Smooth muscle cell (in vitro differentiated cells): ENCODE data around the gene TMC7. TPM values are rescaled to one million over a fixed set of nuclear protein-coding genes. Genes with fewer than 3 reads are reported as not detected.

ENCODE experiments used
- DNase-seq: peaks from one replicate; lab custom pipeline; 2025; ENCODE audit not compliant: unreplicated experiment; lab: John Stamatoyannopoulos, UW
- H2AFZ ChIP-seq: fragments of 200-600 bp; sonication (generic); 2 replicates; pipeline ENCODE4 v1.6.0; 2016; ENCODE audit warnings: antibody characterized with exemption, low read depth, mild to moderate bottlenecking
- H3F3A ChIP-seq: fragments of 200-600 bp; sonication (generic); 2 replicates; pipeline ENCODE4 v1.6.0; 2017; ENCODE audit warnings: antibody characterized with exemption, low read depth
- H3K27ac ChIP-seq: fragments of 200-600 bp; sonication (generic); 2 replicates; pipeline ENCODE4 v1.5.1; 2016; ENCODE audit warnings: low read depth, mild to moderate bottlenecking
- H3K27me3 ChIP-seq: fragments of 200-600 bp; sonication (generic); 2 replicates; pipeline ENCODE4 v1.6.1; 2016; ENCODE audit warnings: low read depth, mild to moderate bottlenecking
- H3K36me3 ChIP-seq: fragments of 200-600 bp; sonication (generic); 2 replicates; pipeline ENCODE4 v1.5.1; 2016; ENCODE audit warnings: low read depth
- H3K4me1 ChIP-seq: fragments of 200-600 bp; sonication (generic); 2 replicates; pipeline ENCODE4 v1.5.1; 2016; ENCODE audit warnings: low read depth
- H3K4me2 ChIP-seq: fragments of 200-600 bp; sonication (generic); 2 replicates; pipeline ENCODE4 v1.6.0; 2016; ENCODE audit warnings: mild to moderate bottlenecking
- H3K4me3 ChIP-seq: fragments of 200-600 bp; sonication (generic); 2 replicates; pipeline ENCODE4 v1.5.1; 2016; ENCODE audit warnings: mild to moderate bottlenecking
- H3K79me2 ChIP-seq: fragments of 200-600 bp; sonication (generic); 2 replicates; pipeline ENCODE4 v1.6.0; 2016; ENCODE audit warnings: low read depth, mild to moderate bottlenecking
- H3K9ac ChIP-seq: fragments of 200-600 bp; sonication (generic); 2 replicates; pipeline ENCODE4 v1.6.0; 2016; ENCODE audit warnings: low read depth
- H3K9me3 ChIP-seq: fragments of 200-600 bp; sonication (generic); replicated peaks from 2 replicates; pipeline ENCODE4 v1.5.1; 2016; ENCODE audit warnings: low read depth
- H4K20me1 ChIP-seq: fragments of 200-600 bp; sonication (generic); 2 replicates; pipeline ENCODE4 v1.6.0; 2016; ENCODE audit warnings: low read depth
- WGBS: methylation state at CpG from one replicate; pipeline ENCODE4 v1.1.7; 2016; ENCODE audit warnings: low lambda C conversion rate; 5-methylcytosine and 5-hydroxymethylcytosine counted together
- polyA plus RNA-seq: library from polyadenylated mRNA; unstranded; fragments of >200 nt; fragmentation: Nextera tagmentation; extraction: Ambion mirVana; gene quantifications from 2 replicates; pipeline ENCODE4 v1.2.1, GENCODE V29; 2016
- total RNA-seq: library from RNA; depleted of rRNA; stranded (reverse); fragments of >200 nt; gene quantifications from 2 replicates; pipeline ENCODE4 v1.2.3, GENCODE V29; 2014
- TF ChIP-seq, protein P1 (sequence below): fragments of 200-600 bp; sonication (generic); IDR thresholded peaks from 2 replicates; pipeline ENCODE4 v1.5.1; 2017; ENCODE audit warnings: borderline replicate concordance, mild to moderate bottlenecking, antibody characterized with exemption; ENCODE audit not compliant: insufficient read depth, poor library complexity, severe bottlenecking

Gene TMC7
- total and polyA plus RNA-seq, 2 experiments from 2014 or later: 0.54 to 1.7 TPM

DNA sequence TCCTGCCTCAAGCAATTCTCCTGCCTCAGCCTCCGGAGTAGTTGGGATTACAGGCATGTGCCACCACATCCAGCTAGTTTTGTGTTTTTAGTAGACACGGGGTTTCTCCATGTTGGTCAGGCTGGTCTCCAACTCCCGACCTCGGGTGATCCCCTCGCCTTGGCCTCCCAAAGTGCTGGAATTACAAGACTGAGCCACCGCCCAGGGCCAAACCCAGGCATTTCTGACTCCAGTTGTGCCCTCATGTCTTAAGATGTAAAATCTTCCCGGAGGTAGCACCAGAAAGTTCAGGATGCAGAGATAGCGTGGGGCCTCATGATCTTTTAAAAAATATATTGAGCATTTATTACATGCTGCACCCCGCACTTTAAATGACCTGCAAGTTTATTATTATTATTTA lies 44.7 kb upstream of the TMC7 start:
- Histone ChIP-seq H4K20me1 (no peaks in the 10 kb centered on the region), H3K27ac (no peak overlapping the region), H3K4me3 (no peak overlapping the region), H3K4me1 (no peaks in the 10 kb centered on the region), H3K27me3 (no peaks in the 10 kb centered on the region), H3K4me2 (no peak overlapping the region), H2AFZ (no peak overlapping the region), H3K79me2 (no peaks in the 10 kb centered on the region), H3K9me3 (no peaks in the 10 kb centered on the region), H3K36me3 (no peaks in the 10 kb centered on the region), H3K9ac (no peak overlapping the region), H3F3A (no peaks in the 10 kb centered on the region)
- no peak for DNase-seq
- 98% methylated on average over 9 of the region's 9 CpGs for WGBS
- TF ChIP-seq, protein P1, sequence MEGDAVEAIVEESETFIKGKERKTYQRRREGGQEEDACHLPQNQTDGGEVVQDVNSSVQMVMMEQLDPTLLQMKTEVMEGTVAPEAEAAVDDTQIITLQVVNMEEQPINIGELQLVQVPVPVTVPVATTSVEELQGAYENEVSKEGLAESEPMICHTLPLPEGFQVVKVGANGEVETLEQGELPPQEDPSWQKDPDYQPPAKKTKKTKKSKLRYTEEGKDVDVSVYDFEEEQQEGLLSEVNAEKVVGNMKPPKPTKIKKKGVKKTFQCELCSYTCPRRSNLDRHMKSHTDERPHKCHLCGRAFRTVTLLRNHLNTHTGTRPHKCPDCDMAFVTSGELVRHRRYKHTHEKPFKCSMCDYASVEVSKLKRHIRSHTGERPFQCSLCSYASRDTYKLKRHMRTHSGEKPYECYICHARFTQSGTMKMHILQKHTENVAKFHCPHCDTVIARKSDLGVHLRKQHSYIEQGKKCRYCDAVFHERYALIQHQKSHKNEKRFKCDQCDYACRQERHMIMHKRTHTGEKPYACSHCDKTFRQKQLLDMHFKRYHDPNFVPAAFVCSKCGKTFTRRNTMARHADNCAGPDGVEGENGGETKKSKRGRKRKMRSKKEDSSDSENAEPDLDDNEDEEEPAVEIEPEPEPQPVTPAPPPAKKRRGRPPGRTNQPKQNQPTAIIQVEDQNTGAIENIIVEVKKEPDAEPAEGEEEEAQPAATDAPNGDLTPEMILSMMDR: no peak

DNA sequence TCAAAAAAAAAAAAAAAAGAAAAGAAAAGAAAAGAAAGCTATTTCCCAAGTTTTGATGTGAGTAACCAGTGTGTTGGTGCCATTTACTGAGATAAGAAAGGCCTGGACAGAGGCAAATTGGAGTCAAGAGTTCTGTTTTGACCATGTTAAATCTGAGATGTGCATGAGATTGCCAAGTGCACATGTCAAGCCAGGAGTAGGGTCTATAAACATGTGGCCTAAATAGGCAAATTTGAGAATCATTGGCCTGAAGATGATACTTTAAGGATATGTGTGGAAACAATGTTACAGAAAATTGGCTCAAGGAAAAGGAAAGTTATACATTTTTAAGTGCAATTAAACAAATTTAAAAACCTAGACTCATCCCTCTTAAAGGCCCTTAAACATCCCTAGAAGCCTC lies 42.3 kb upstream of the TMC7 start:
- no peak overlapping the region for H3K4me2 ChIP-seq
- no peak overlapping the region for H3K9ac ChIP-seq
- H4K20me1 ChIP-seq: no peaks in the 10 kb centered on the region
- no peak overlapping the region for H3K27ac ChIP-seq
- H3K4me1 ChIP-seq: no peaks in the 10 kb centered on the region
- no peak overlapping the region for H2AFZ ChIP-seq
- no peak overlapping the region for H3K4me3 ChIP-seq
- no peaks in the 10 kb centered on the region for H3K9me3 ChIP-seq
- H3K79me2 ChIP-seq: no peaks in the 10 kb centered on the region
- no peaks in the 10 kb centered on the region for H3F3A ChIP-seq
- TF ChIP-seq, protein P1: no peak
- no peaks in the 10 kb centered on the region for H3K36me3 ChIP-seq
- no peak for DNase-seq
- H3K27me3 ChIP-seq: no peaks in the 10 kb centered on the region

DNA sequence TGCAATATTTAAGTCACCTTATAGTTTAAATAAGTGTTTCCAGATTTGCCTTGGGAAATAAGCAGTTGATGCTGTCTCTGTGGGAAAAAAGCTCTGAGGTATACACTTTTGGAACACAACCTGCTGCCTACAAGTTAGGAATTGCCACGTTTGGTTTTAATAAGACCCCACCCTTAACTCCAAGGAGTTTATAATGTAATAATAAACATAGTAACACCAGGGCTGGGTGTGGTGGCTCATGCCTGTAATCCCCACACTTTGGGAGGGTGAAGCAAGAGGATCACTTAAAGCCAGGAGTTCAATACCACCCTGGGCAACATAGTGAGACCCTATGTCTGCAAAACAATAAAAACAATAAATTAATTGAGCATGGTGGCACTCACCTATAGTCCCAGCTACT lies 41.7 kb upstream of the TMC7 start:
- 72% methylated on average over 1 of the region's 1 CpG for WGBS
- DNase-seq: no peak
- H3F3A ChIP-seq: no peaks in the 10 kb centered on the region

DNA sequence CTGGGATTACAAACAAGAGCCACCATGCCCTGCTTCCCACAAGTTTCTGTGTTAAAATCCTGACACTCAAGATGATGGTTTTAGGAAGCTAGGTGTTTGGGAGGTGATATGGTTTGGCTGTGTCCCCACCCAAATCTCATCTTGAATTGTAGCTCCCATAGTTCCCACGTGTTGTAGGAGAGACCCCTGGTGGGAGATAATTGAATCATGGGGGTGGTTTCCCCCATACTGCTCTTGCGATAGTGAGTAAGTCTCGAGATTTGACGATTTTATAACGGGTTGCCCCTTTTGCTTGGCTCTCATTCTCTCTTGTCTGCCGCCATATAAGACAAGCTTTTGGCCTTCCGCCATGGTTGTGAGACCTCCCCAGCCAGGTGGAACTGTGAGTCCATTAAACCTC lies 40.3 kb upstream of the TMC7 start:
- no peaks in the 10 kb centered on the region for H4K20me1 ChIP-seq
- H3K36me3 ChIP-seq: no peaks in the 10 kb centered on the region
- H3K4me2 ChIP-seq: no peak overlapping the region
- no peaks in the 10 kb centered on the region for H3K27me3 ChIP-seq
- H3K4me3 ChIP-seq: no peak overlapping the region
- no peak overlapping the region for H3K9ac ChIP-seq
- no peaks in the 10 kb centered on the region for H3K79me2 ChIP-seq
- no peaks in the 10 kb centered on the region for H3K4me1 ChIP-seq
- TF ChIP-seq, protein P1: no peak
- H3K9me3 ChIP-seq: no peaks in the 10 kb centered on the region
- H3K27ac ChIP-seq: no peak overlapping the region
- no peaks in the 10 kb centered on the region for H3F3A ChIP-seq
- no peak for DNase-seq
- 87% methylated on average over 7 of the region's 7 CpGs for WGBS
- H2AFZ ChIP-seq: no peak overlapping the region

More for the DNA sequence above, 41.7 kb upstream of the TMC7 start:
- Histone ChIP-seq H3K4me3 (no peak overlapping the region), H3K27me3 (no peaks in the 10 kb centered on the region), H3K9me3 (no peaks in the 10 kb centered on the region), H3K79me2 (no peaks in the 10 kb centered on the region), H3K27ac (no peak overlapping the region), H3K4me1 (no peaks in the 10 kb centered on the region), H3K36me3 (no peaks in the 10 kb centered on the region), H2AFZ (no peak overlapping the region), H3K9ac (no peak overlapping the region), H3K4me2 (no peak overlapping the region), H4K20me1 (no peaks in the 10 kb centered on the region)
- TF ChIP-seq, protein P1: no peak
